Keratinocyte (primary cell): Measurements from ENCODE around the gene HMCN1.

Source experiments
- EZH2 ChIP-seq: IDR thresholded peaks from one replicate; pipeline ENCODE4 v1.6.1; 2012; ENCODE audit warnings: inconsistent platforms, mild to moderate bottlenecking, low read length, moderate library complexity
- TF ChIP-seq, protein P1 (sequence below), 3 experiments: IDR thresholded peaks in 1 of 3; conservative IDR thresholded peaks in 1 of 3; optimal IDR thresholded peaks in 1 of 3; 2 replicates in 2 of 3; 3 replicates in 1 of 3; pipeline versions ENCODE3 to v1.5.1; 2011; ENCODE audit warnings: low read length in 3 of 3, mild to moderate bottlenecking in 3 of 3, moderate library complexity in 2 of 3, control low read depth in 1 of 3, inconsistent platforms in 1 of 3; ENCODE audit not compliant: insufficient read depth in 2 of 3; ENCODE audit errors: extremely low read depth in 1 of 3

DNA sequence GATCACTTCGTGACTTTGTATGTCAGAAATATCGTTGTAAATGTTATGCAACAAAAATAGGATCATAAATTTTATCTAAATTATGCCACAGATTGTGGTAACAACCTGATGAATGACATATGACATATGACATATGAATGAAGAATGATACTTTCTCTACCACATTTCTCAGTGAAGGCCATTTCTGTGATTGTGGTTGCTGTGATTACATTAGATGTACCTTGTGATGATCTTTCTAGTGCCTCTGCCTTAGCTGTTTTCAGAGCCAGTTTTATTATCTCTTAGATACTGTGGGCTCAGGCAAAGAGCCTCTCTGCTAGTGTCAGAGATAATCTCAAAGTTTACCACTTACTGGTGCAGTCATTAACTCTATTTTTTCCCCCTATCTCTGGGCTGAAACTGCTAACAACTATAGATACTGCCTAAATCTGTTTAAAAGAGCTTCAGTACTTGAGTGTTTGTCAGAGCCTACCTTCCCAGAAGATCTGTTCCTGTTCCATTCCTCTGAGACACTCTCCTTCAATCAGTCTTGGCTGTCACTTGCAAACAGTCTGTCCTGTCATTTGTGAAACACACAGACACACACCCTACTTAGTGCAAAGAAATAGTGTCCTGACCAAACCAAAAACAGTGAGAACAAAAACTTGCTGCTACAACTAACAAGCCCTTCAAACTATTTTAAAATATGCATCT, 55.5 kb downstream of the HMCN1 start:
- TF ChIP-seq, protein P1, sequence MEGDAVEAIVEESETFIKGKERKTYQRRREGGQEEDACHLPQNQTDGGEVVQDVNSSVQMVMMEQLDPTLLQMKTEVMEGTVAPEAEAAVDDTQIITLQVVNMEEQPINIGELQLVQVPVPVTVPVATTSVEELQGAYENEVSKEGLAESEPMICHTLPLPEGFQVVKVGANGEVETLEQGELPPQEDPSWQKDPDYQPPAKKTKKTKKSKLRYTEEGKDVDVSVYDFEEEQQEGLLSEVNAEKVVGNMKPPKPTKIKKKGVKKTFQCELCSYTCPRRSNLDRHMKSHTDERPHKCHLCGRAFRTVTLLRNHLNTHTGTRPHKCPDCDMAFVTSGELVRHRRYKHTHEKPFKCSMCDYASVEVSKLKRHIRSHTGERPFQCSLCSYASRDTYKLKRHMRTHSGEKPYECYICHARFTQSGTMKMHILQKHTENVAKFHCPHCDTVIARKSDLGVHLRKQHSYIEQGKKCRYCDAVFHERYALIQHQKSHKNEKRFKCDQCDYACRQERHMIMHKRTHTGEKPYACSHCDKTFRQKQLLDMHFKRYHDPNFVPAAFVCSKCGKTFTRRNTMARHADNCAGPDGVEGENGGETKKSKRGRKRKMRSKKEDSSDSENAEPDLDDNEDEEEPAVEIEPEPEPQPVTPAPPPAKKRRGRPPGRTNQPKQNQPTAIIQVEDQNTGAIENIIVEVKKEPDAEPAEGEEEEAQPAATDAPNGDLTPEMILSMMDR (optimal IDR thresholded peaks at IDR 0.05 in 1 of 3, IDR thresholded peaks at IDR 0.05 in 1 of 3, conservative IDR thresholded peaks at IDR 0.05 in 1 of 3; ENCODE audit: extremely low read depth in 1 of 3, insufficient read depth in 2 of 3, low read length in 3 of 3): no peak
- TF ChIP-seq EZH2: no peak
